Body of pancreas (tissue), 4 donors: Measurements from ENCODE around the gene GFAP. TPM values are rescaled to one million over a fixed set of nuclear protein-coding genes. Genes with fewer than 3 reads are reported as not detected.

Experiments
- ATAC-seq: fragments of 150-250 bp; one replicate; pipeline ENCODE4 v1.9.1; 2016
- DNase-seq, 4 donors: peaks; one replicate each; pipeline ENCODE4 v3.0.0-alpha.2; 2019
- H3K27ac ChIP-seq, 4 donors: fragments of 200-600 bp; sonication (generic); 1 replicate in 3 of 4; 2 replicates in 1 of 4; pipeline versions ENCODE4 v1.5.1 to v1.6.1; 2016 to 2019; ENCODE audit warnings: mild to moderate bottlenecking in 1 of 4, mixed read lengths in 1 of 4, moderate library complexity in 1 of 4
- H3K27me3 ChIP-seq, 2 donors: fragments of 200-600 bp; sonication (generic); one replicate each; pipeline ENCODE4 v1.6.0; 2016; ENCODE audit warnings: mild to moderate bottlenecking in 1 of 2
- H3K36me3 ChIP-seq, 2 donors: fragments of 200-600 bp; sonication (generic); replicated peaks in 1 of 2; 2 replicates each; pipeline ENCODE4 v1.5.1; 2016; ENCODE audit warnings: low read depth in 2 of 2; ENCODE audit not compliant: insufficient read depth in 1 of 2
- H3K4me1 ChIP-seq: fragments of 200-600 bp; sonication (generic); one replicate; pipeline ENCODE4 v1.6.0; 2016
- H3K4me3 ChIP-seq, 2 donors: fragments of 200-600 bp; sonication (generic); 1 replicate in 1 of 2; 2 replicates in 1 of 2; pipeline ENCODE4 v1.5.1; 2016 to 2019
- H3K9me3 ChIP-seq, 3 donors: fragments of 200-600 bp; sonication (generic); 1 replicate in 2 of 3; 2 replicates in 1 of 3; pipeline ENCODE4 v1.5.1; 2016
- CTCF ChIP-seq, 7 experiments: fragments of 450-650 bp in 4 of 7; fragments of 200-600 bp in 3 of 7; sonication (generic) in 3 of 7; IDR thresholded peaks; one replicate each; pipeline ENCODE4 v1.5.1; 2016 to 2019; ENCODE audit warnings: antibody characterized with exemption in 7 of 7
- POLR2A ChIP-seq, 3 donors: fragments of 450-650 bp; IDR thresholded peaks; one replicate each; pipeline ENCODE4 v1.6.1; 2016; ENCODE audit warnings: antibody characterized with exemption in 3 of 3, mild to moderate bottlenecking in 2 of 3
- WGBS, 2 donors: methylation state at CpG; one replicate each; pipeline ENCODE4 v1.1.5; 2017; 5-methylcytosine and 5-hydroxymethylcytosine counted together
- intact Hi-C: fragments of 100-400 bp; cut with DNase I; formaldehyde crosslinking; loops from one replicate; pipeline ENCODE4 v1.15.1; 2023
- total RNA-seq, 2 donors: library from RNA; depleted of rRNA; stranded (reverse); fragments of >200 nt; gene quantifications; one replicate each; pipeline ENCODE4 v1.1.0, GENCODE V29; 2016

The GFAP gene
- total RNA-seq, 2 donors from 2014 or later, result 2.0 to 7.0 TPM

GRCh38 chr17:44956998-44957981 is 42.0 kb upstream of the GFAP start:
- no peak for ATAC-seq
- no peak for DNase-seq
- TF ChIP-seq POLR2A (IDR thresholded peaks at IDR 0.05), result no peak
- no peak for TF ChIP-seq CTCF (IDR thresholded peaks at IDR 0.05)

GRCh38 chr17:44955674-44956425 is 40.5 kb upstream of the GFAP start:
- TF ChIP-seq POLR2A (IDR thresholded peaks at IDR 0.05), result no peak
- TF ChIP-seq CTCF (IDR thresholded peaks at IDR 0.05), result no peak
- intact Hi-C loops, result no loop called here
- H3K27ac ChIP-seq, result no peak overlapping the region
- no peak for DNase-seq
- no peaks in the 10 kb centered on the region for H3K9me3 ChIP-seq
- no peak for ATAC-seq
- H3K4me3 ChIP-seq, result no peak overlapping the region
- H3K4me1 ChIP-seq, result peaks cover 4% of the 10 kb centered on the region
- H3K27me3 ChIP-seq, result peaks cover 0 to 6% of the 10 kb centered on the region in 2 donors
- 49 to 54% methylated on average over 7 to 8 of the region's 8 CpGs for WGBS, 2 donors
- no peaks in the 10 kb centered on the region for H3K36me3 ChIP-seq

More at GRCh38 chr17:44956998-44957981, 42.0 kb upstream of the GFAP start:
- Histone ChIP-seq H3K4me3 (no peak overlapping the region), H3K27me3 (peaks cover 0 to 6% of the 10 kb centered on the region in 2 donors), H3K27ac (no peak overlapping the region), H3K9me3 (no peaks in the 10 kb centered on the region), H3K4me1 (peaks cover 4% of the 10 kb centered on the region), H3K36me3 (no peaks in the 10 kb centered on the region)
- intact Hi-C loops, result no loop called here
- WGBS, 2 donors, result 49 to 63% methylated on average over 6 to 8 of the region's 8 CpGs

- 67 to 76% methylated on average over 6 of the region's 6 CpGs for WGBS, 2 donors
- no peak for DNase-seq
- no peak for ATAC-seq
Observed at GRCh38 chr17:44952946-44953475, 37.7 kb upstream of the GFAP start.

GRCh38 chr17:44948315-44948795 is 33.1 kb upstream of the GFAP start:
- no peak for ATAC-seq
- intact Hi-C loops, result no loop called here
- DNase-seq, result peak in 1 of 4 donors; percentile 5
- Histone ChIP-seq H3K27ac (peak overlapping the region in 1 of 4 donors; percentile 56), H3K4me3 (peak overlapping the region in 1 of 2 donors; percentile 30), H3K9me3 (no peaks in the 10 kb centered on the region), H3K27me3 (no peaks in the 10 kb centered on the region), H3K36me3 (no peaks in the 10 kb centered on the region), H3K4me1 (peaks cover 12% of the 10 kb centered on the region)
- TF ChIP-seq CTCF (IDR thresholded peaks at IDR 0.05) (no peak), POLR2A (IDR thresholded peaks at IDR 0.05) (no peak)
- WGBS, 2 donors, result 56 to 58% methylated on average over 7 of the region's 7 CpGs

More at GRCh38 chr17:44952946-44953475, 37.7 kb upstream of the GFAP start:
- no peak for TF ChIP-seq CTCF (IDR thresholded peaks at IDR 0.05)
- TF ChIP-seq POLR2A (IDR thresholded peaks at IDR 0.05), result no peak
- no peaks in the 10 kb centered on the region for H3K36me3 ChIP-seq
- no peaks in the 10 kb centered on the region for H3K27me3 ChIP-seq
- intact Hi-C loops, result no loop called here
- no peak overlapping the region for H3K27ac ChIP-seq
- H3K4me1 ChIP-seq, result peaks cover 4% of the 10 kb centered on the region
- H3K9me3 ChIP-seq, result no peaks in the 10 kb centered on the region
- H3K4me3 ChIP-seq, result no peak overlapping the region
